ENCODE data around the gene FOXD4. TPM values are rescaled to one million over a fixed set of nuclear protein-coding genes. Genes with fewer than 3 reads are reported as not detected.
"Not testable (repeated sequence)": the region's sequence is repeated elsewhere in the genome, so short reads cannot be mapped to it uniquely, and the experiment has no call there.

The FOXD4 gene
- total RNA-seq, 1 experiment from 2014 or later: 0.80 TPM

DNA sequence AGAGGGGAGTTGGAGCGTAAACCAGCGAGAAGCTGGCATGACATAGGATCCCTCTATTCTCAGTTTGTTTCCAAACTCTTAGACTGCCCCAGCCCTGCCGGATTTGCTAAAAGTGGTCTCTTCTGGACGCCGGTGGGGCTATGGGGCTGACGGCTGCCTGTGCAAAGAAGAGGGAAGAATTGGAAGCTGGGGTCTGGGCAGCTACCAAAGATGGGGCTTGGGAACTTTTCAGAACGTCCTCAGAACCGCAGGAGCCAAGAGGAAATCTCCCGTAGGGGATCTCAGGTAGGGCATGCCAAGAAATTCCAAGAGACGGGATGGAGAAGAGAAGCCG, 3.1 kb downstream of the FOXD4 start:
- H3F3A ChIP-seq (ENCODE audit: low read length, unreplicated experiment); intact Hi-C loops (cut with micrococcal nuclease); H3K36me3 ChIP-seq (ENCODE audit: low read depth, low read length); H3K9me3 ChIP-seq (ENCODE audit: low read length); H3K27me3 ChIP-seq (ENCODE audit: low read length); H3K27ac ChIP-seq (ENCODE audit: low read length); H4K20me1 ChIP-seq (ENCODE audit: low read length); BruUV-seq (replicated peaks); H3K4me2 ChIP-seq (ENCODE audit: low read length); H3K4me1 ChIP-seq (ENCODE audit: insufficient read depth, low read length); H3K9me2 ChIP-seq (replicated peaks; ENCODE audit: low read length); CTCF ChIA-PET; DNase-seq; POLR2A ChIA-PET (ENCODE audit: unreplicated experiment); H2AFZ ChIP-seq (ENCODE audit: low read length); H3K9ac ChIP-seq (ENCODE audit: low read length); H3K4me3 ChIP-seq (ENCODE audit: low read length); H3K79me2 ChIP-seq (ENCODE audit: low read length); ATAC-seq: not testable (repeated sequence)

DNA sequence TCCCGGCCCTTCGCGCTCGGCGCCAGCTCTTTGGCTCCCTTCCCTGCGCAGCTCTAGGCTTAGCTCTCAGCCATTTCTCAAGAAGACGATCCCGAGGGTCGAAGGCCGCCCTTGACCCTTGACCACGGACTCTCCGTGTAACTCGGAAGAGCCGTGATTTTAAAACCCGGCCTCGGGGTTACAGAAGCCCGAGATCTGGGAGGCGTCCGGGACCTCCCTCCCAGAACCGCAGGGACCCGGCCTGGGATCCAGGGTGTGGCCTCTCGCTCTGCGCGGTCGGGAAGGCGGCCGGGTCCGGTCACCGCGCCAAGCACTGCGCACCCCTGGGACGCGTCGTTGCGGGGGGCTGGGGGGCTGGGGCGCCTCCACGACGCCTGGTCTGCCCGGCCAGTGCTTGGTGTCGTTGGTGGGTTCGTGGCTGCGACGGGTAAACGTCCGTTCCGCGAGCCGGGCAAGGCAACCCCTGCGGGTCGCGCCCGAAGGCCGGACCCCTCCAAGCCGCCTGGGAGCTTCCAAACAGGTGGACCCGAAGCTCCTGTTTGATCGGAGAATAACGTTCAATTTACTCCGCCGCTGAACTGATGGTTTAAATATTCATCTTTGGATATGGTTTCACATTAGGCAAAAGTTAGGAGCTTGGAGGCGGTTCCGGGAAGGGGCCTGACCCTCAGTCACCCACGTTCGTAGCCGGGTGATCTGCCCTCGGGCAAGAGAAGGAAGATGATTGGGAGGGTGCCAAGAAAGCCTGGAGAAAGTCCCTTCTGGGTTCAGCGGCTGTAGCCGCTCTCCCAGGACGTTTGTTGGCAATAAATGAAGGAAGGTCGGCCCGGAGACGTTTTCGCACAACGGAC, 3.7 kb downstream of the FOXD4 start:
- H3K36me3 ChIP-seq (ENCODE audit: low read depth, low read length); H2AFZ ChIP-seq (ENCODE audit: low read length); H3K27ac ChIP-seq (ENCODE audit: low read length); BruUV-seq (replicated peaks); H3F3A ChIP-seq (ENCODE audit: low read length, unreplicated experiment); CTCF ChIA-PET; H3K4me1 ChIP-seq (ENCODE audit: insufficient read depth, low read length); intact Hi-C loops (cut with micrococcal nuclease); H3K27me3 ChIP-seq (ENCODE audit: low read length); H3K79me2 ChIP-seq (ENCODE audit: low read length); H3K4me3 ChIP-seq (ENCODE audit: low read length); DNase-seq; H3K9ac ChIP-seq (ENCODE audit: low read length); H3K4me2 ChIP-seq (ENCODE audit: low read length); POLR2A ChIA-PET (ENCODE audit: unreplicated experiment); H3K9me3 ChIP-seq (ENCODE audit: low read length); H4K20me1 ChIP-seq (ENCODE audit: low read length); H3K9me2 ChIP-seq (replicated peaks; ENCODE audit: low read length): not testable (repeated sequence)
- peak; percentile 56 for ATAC-seq

DNA sequence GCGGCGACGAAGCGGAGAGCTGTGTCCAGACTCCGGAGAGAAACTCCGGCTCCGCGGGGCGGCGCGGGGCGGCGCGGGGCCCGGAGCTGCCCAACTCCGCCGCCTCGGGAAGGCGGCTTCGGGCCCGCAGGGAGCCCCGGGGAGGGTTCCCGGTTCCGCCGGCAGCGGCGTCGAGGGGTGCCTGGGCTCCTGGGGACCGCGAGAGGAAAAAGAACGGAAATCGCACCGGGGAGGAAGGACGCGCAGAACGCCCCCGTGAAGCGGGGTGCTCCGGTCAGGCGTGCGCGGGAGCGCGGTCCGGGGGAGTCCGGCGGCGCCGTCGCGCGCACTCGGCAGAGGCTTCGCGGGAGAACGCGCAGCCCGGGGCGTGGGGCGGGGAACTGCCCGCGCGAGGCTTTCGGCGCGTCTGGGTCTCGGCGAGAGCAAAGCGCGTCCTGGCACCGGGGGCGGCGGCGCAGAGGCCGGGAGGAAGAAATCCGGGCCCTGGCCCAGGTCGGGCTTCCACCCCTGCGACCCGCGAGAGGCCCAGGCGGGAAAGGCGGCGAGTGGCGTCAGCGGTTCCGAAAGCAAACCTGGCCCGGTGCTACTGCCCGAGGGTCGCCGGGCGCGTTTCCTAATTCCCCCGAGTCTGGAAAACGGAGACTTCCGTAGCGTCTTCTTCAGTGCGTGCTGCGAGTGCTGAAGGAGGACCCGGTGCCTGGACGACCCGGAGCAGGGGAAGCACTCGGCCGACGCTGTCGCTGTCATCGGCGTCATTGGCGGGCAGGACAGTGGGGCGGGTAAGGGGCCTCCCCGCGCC, 4.5 kb downstream of the FOXD4 start:
- peak; percentile 42; the same call in 1 of the 2 replicates for ATAC-seq

DNA sequence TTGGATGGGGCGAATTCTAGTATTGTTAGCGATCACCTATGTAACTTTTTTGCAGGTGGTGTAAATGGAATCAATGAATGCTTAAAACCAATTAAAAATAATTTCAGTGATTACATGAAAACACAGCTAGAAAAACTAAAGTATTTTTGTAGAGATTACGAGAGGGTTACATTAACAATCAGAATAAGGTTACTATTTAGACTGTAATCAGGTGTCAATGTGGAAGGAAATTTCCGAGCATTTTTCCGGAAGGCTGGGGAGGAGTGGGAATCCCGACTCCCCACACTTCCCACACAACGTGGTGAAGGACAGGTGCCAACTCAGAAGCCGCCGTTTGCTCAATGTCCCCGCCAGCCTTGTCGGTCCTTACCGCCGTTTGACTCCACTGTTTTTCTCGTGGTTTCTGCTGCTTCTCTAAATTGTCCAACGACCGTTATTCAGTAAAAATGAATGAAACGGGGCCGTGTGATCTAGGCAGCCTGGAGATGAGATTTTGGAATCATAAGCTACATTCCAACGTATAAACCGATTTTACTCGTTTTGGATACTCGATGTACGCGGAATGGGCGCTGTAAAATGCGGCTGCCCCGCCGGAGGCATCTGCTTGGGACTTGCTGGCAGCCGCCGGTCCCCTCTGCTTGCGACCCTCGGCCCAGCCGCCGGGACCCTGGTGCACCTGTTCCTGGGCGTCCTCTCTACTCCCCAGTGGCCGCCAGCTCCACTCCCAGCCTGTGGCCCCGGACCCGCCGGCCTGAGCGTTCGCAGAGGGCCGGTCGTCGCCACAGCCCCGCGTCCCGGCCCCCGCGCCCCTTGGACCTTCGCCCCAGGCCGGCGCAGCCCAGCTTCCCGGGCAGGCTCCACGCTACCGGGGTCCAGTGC, 5.4 kb downstream of the FOXD4 start:
- H3K9me3 ChIP-seq (ENCODE audit: low read length); H3K27me3 ChIP-seq (ENCODE audit: low read length); DNase-seq; POLR2A ChIA-PET (ENCODE audit: unreplicated experiment); BruUV-seq (replicated peaks); H3K9ac ChIP-seq (ENCODE audit: low read length); ATAC-seq; H4K20me1 ChIP-seq (ENCODE audit: low read length); H3K4me1 ChIP-seq (ENCODE audit: insufficient read depth, low read length); H3K9me2 ChIP-seq (replicated peaks; ENCODE audit: low read length); H3K79me2 ChIP-seq (ENCODE audit: low read length); H3K4me3 ChIP-seq (ENCODE audit: low read length); CTCF ChIA-PET; H3K27ac ChIP-seq (ENCODE audit: low read length); H3K4me2 ChIP-seq (ENCODE audit: low read length); H3K36me3 ChIP-seq (ENCODE audit: low read depth, low read length); H2AFZ ChIP-seq (ENCODE audit: low read length); intact Hi-C loops (cut with micrococcal nuclease); H3F3A ChIP-seq (ENCODE audit: low read length, unreplicated experiment): not testable (repeated sequence)

More for the DNA sequence above, 4.5 kb downstream of the FOXD4 start:
- H3K9me2 ChIP-seq (replicated peaks; ENCODE audit: low read length); H3F3A ChIP-seq (ENCODE audit: low read length, unreplicated experiment); H3K36me3 ChIP-seq (ENCODE audit: low read depth, low read length); H3K4me2 ChIP-seq (ENCODE audit: low read length); CTCF ChIA-PET; H3K9me3 ChIP-seq (ENCODE audit: low read length); H4K20me1 ChIP-seq (ENCODE audit: low read length); H3K9ac ChIP-seq (ENCODE audit: low read length); H2AFZ ChIP-seq (ENCODE audit: low read length); H3K27ac ChIP-seq (ENCODE audit: low read length); BruUV-seq (replicated peaks); H3K79me2 ChIP-seq (ENCODE audit: low read length); H3K4me3 ChIP-seq (ENCODE audit: low read length); POLR2A ChIA-PET (ENCODE audit: unreplicated experiment); H3K4me1 ChIP-seq (ENCODE audit: insufficient read depth, low read length); H3K27me3 ChIP-seq (ENCODE audit: low read length); DNase-seq; intact Hi-C loops (cut with micrococcal nuclease): not testable (repeated sequence)

DNA sequence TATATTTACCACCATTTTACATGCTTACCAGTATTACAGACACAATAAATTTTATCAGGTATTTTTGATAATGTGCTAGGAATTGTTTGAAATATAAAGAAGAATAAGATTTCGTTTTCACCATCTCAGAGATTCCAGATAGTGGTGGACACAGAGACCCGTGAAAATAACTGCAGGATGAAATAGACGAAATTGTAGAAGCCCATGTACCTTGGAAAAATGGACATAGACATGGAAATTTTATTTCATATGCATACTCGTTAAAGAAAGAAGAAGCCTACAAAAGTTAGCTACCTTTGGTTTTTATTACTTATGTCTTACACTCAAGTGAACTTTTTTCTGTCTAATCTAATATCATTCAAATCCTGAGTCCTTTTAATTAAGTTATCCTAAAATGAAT, 7.5 kb downstream of the FOXD4 start:
- H3K27ac ChIP-seq (ENCODE audit: low read length); H3K9ac ChIP-seq (ENCODE audit: low read length); intact Hi-C loops (cut with micrococcal nuclease); DNase-seq; POLR2A ChIA-PET (ENCODE audit: unreplicated experiment); H3K4me1 ChIP-seq (ENCODE audit: insufficient read depth, low read length); H3K9me3 ChIP-seq (ENCODE audit: low read length); H3K79me2 ChIP-seq (ENCODE audit: low read length); H3K36me3 ChIP-seq (ENCODE audit: low read depth, low read length); BruUV-seq (replicated peaks); H4K20me1 ChIP-seq (ENCODE audit: low read length); ATAC-seq; H3K4me3 ChIP-seq (ENCODE audit: low read length); H2AFZ ChIP-seq (ENCODE audit: low read length); H3F3A ChIP-seq (ENCODE audit: low read length, unreplicated experiment); H3K27me3 ChIP-seq (ENCODE audit: low read length); H3K4me2 ChIP-seq (ENCODE audit: low read length); H3K9me2 ChIP-seq (replicated peaks; ENCODE audit: low read length); CTCF ChIA-PET: not testable (repeated sequence)

DNA sequence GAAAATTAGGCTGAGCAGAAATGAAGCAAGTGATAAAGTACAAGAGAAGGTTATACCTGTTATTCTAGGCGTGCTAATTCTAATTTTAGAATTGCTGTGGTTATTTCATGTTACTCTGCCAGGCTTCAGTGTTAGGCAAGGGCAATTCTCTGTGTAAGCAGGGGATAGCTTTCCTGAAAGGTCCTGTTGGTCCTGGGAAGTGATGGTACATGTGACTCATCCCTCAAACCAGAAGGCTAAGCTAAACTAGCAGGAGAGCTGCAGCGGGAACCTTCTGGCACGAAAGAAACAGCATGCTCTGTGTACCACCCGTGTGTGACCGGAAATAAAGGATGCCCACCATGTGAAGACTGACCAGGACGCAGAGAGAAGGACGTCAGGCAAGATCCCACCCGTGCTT, 8.7 kb downstream of the FOXD4 start:
- not testable (repeated sequence) for H2AFZ ChIP-seq (ENCODE audit: low read length); BruUV-seq (replicated peaks)

More for the DNA sequence above, 8.7 kb downstream of the FOXD4 start:
- H4K20me1 ChIP-seq (ENCODE audit: low read length); H3K9ac ChIP-seq (ENCODE audit: low read length); H3K36me3 ChIP-seq (ENCODE audit: low read depth, low read length); H3K4me3 ChIP-seq (ENCODE audit: low read length); H3F3A ChIP-seq (ENCODE audit: low read length, unreplicated experiment); H3K4me2 ChIP-seq (ENCODE audit: low read length); CTCF ChIA-PET; H3K4me1 ChIP-seq (ENCODE audit: insufficient read depth, low read length); H3K27me3 ChIP-seq (ENCODE audit: low read length); H3K27ac ChIP-seq (ENCODE audit: low read length); H3K9me2 ChIP-seq (replicated peaks; ENCODE audit: low read length); H3K9me3 ChIP-seq (ENCODE audit: low read length); intact Hi-C loops (cut with micrococcal nuclease); H3K79me2 ChIP-seq (ENCODE audit: low read length): not testable (repeated sequence)
- ATAC-seq: peak; percentile 64
- peak; percentile 2 for DNase-seq
- POLR2A ChIA-PET (ENCODE audit: unreplicated experiment): interaction anchor here (0.5 kb wide), 1 partner anchor 1227 kb away, joined by 4 read pairs; no protein-coding TSS in a partner anchor
